HepG2 (cell line): ENCODE results near the gene NEK7. TPM values are rescaled to one million over a fixed set of nuclear protein-coding genes. Genes with fewer than 3 reads are reported as not detected.

Source experiments
- ATAC-seq: fragments of 200-7000 bp; cut with Tn5 transposase; 3 replicates; pipeline ENCODE4 v1.9.1; 2020; ENCODE audit warnings: mild to moderate bottlenecking, moderate library complexity
- BruUV-seq: library from RNA; stranded (reverse); fragments of 400-500 nt; replicated peaks from 2 replicates; lab custom pipeline; 2021; lab: Mats Ljungman, UMichigan
- CTCF ChIA-PET: fragments of 300-600 bp; formaldehyde crosslinking; extraction: SDS; loops from one replicate; lab custom pipeline; 2021; ENCODE audit warnings: low total read pairs, inconsistent platforms, low intra/inter-chr PET ratio; lab: Yijun Ruan, JAX
- POLR2A ChIA-PET: fragments of 350-600 bp; sonication (Branson Sonifier 250); formaldehyde crosslinking; loops from one replicate; lab custom pipeline; 2020; ENCODE audit warnings: antibody characterized with exemption, inconsistent platforms; lab: Yijun Ruan, JAX
- DNase-seq: peaks from one replicate; pipeline ENCODE4 v3.0.0-alpha.2; 2015; ENCODE audit warnings: low spot score
- FAIRE-seq: peaks from 3 replicates; lab custom pipeline; 2011; peaks lifted over from hg19 to GRCh38; lab: Jason Lieb, UNC
- H2AFZ ChIP-seq: one replicate; pipeline ENCODE4 v1.6.1; 2011; ENCODE audit warnings: low read length, inconsistent platforms
- H3K27ac ChIP-seq: fragments of 300-600 bp; 3 replicates; pipeline ENCODE4 v1.8.0; 2011; ENCODE audit warnings: mixed run types, mild to moderate bottlenecking, mixed read lengths, low read length, inconsistent platforms; ENCODE audit not compliant: insufficient read depth; ENCODE audit errors: extremely low read length
- H3K27me3 ChIP-seq, 2 experiments: fragments of 200-600 bp in 1 of 2; 2 replicates in 1 of 2; 3 replicates in 1 of 2; pipeline versions ENCODE4 v1.6.0 to v1.8.0; 2011; ENCODE audit warnings: low read length in 2 of 2, mild to moderate bottlenecking in 2 of 2, moderate library complexity in 2 of 2, inconsistent platforms in 1 of 2; ENCODE audit not compliant: insufficient read depth in 2 of 2, control insufficient read depth in 1 of 2
- H3K36me3 ChIP-seq, 2 experiments: fragments of 200-600 bp in 1 of 2; replicated peaks in 1 of 2; 2 replicates in 1 of 2; 3 replicates in 1 of 2; pipeline versions ENCODE4 v1.5.1 to v1.8.0; 2011; ENCODE audit warnings: low read length in 2 of 2, inconsistent platforms in 1 of 2; ENCODE audit not compliant: insufficient read depth in 2 of 2, control insufficient read depth in 1 of 2
- H3K4me1 ChIP-seq: 2 replicates; pipeline ENCODE4 v1.5.1; 2012; ENCODE audit warnings: low read length, inconsistent platforms; ENCODE audit not compliant: insufficient read depth
- H3K4me2 ChIP-seq: 2 replicates; pipeline ENCODE4 v1.6.0; 2011; ENCODE audit warnings: low read depth, low read length, inconsistent platforms
- H3K4me3 ChIP-seq, 3 experiments: fragments of 200-600 bp in 1 of 3; sonication (generic), shearing (Covaris generic) in 1 of 3; replicated peaks in 1 of 3; 2 replicates each; pipeline ENCODE4 v1.5.1; 2011 to 2016; ENCODE audit warnings: low read length in 3 of 3, inconsistent platforms in 2 of 3, low read depth in 2 of 3, mild to moderate bottlenecking in 2 of 3, control low read depth in 1 of 3, mixed read lengths in 1 of 3; ENCODE audit not compliant: insufficient read depth in 1 of 3
- H3K79me2 ChIP-seq: one replicate; pipeline ENCODE4 v1.6.1; 2011; ENCODE audit warnings: low read length, inconsistent platforms; ENCODE audit not compliant: insufficient read depth
- H3K9ac ChIP-seq: 2 replicates; pipeline ENCODE4 v1.6.0; 2011; ENCODE audit warnings: mild to moderate bottlenecking, low read depth, low read length, inconsistent platforms; ENCODE audit not compliant: insufficient read depth
- H3K9me3 ChIP-seq: 2 replicates; pipeline ENCODE4 v1.5.1; 2012; ENCODE audit warnings: mild to moderate bottlenecking, low read length
- H4K20me1 ChIP-seq: 2 replicates; pipeline ENCODE4 v1.6.0; 2011; ENCODE audit warnings: inconsistent platforms, mild to moderate bottlenecking, low read length, moderate library complexity; ENCODE audit not compliant: insufficient read depth
- BCLAF1 ChIP-seq: fragments of 450-650 bp; IDR thresholded peaks from 2 replicates; pipeline ENCODE4 v1.6.1; 2017; ENCODE audit warnings: mild to moderate bottlenecking
- CAMTA2 ChIP-seq: sonication (generic); formaldehyde crosslinking; IDR thresholded peaks from 2 replicates; pipeline ENCODE4 v1.4.0; 2020; ENCODE audit warnings: mild to moderate bottlenecking, missing genetic modification reagents, borderline replicate concordance
- KLF6 ChIP-seq: IDR thresholded peaks from 2 replicates; pipeline ENCODE4 v1.8.0; 2016; ENCODE audit warnings: missing biosample characterization, missing genetic modification reagents
- MBD4 ChIP-seq: IDR thresholded peaks from 2 replicates; pipeline ENCODE4 v1.6.1; 2012; ENCODE audit warnings: low read length, inconsistent platforms, borderline replicate concordance
- STAT5B ChIP-seq: sonication (generic); formaldehyde crosslinking; IDR thresholded peaks from 2 replicates; pipeline ENCODE4 v1.4.0; 2020; ENCODE audit warnings: missing genetic modification reagents
- TOE1 ChIP-seq: sonication (generic); formaldehyde crosslinking; IDR thresholded peaks from 2 replicates; pipeline ENCODE4 v1.4.0; 2020; ENCODE audit warnings: mild to moderate bottlenecking, missing genetic modification reagents
- TP53 ChIP-seq: sonication (generic); formaldehyde crosslinking; conservative IDR thresholded peaks from 2 replicates; pipeline ENCODE4 v1.4.0; 2020; ENCODE audit warnings: missing genetic modification reagents
- WGBS: methylation state at CpG from one replicate; pipeline ENCODE4 v1.1.6; 2017; ENCODE audit warnings: low lambda C conversion rate; 5-methylcytosine and 5-hydroxymethylcytosine counted together
- in situ Hi-C: cut with HindIII; loops from 2 replicates; pipeline ENCODE4 v1.10.0; 2017; ENCODE audit warnings: low pct_unique_long_range_greater_than_20kb; ENCODE audit not compliant: extremely low pct_ligation_motif_present
- intact Hi-C: fragments of 100-400 bp; cut with micrococcal nuclease; formaldehyde crosslinking; loops from one replicate; pipeline ENCODE4 v1.10.0; 2022; ENCODE audit not compliant: unreplicated experiment
- polyA plus RNA-seq, 8 experiments: library from polyadenylated mRNA; depleted of rRNA in 3 of 8; stranded (reverse) in 7 of 8; unstranded in 1 of 8; fragments of >200 nt; fragmentation: Illumina TruSeq in 4 of 8; extraction: Trizol in 4 of 8; gene quantifications; 2 replicates each; pipeline versions ENCODE4 v1.2.1 to v1.2.3, GENCODE V29; 2011 to 2016; ENCODE audit warnings: low read depth in 4 of 8, missing spikeins in 1 of 8, mixed read lengths in 1 of 8; ENCODE audit not compliant: insufficient read depth in 1 of 8
- total RNA-seq, 5 experiments: library from RNA; depleted of rRNA; stranded (reverse); fragments of >200 nt; fragmentation: Illumina TruSeq; extraction: Trizol; gene quantifications; 2 replicates each; pipeline ENCODE4 v1.2.3, GENCODE V29; 2016; ENCODE audit warnings: low read depth in 1 of 5
- TF ChIP-seq, protein P1 (sequence below), 2 experiments: fragments of 450-650 bp in 1 of 2; sonication (generic) in 1 of 2; formaldehyde crosslinking; IDR thresholded peaks; 2 replicates each; pipeline versions ENCODE4 v1.5.0 to v1.8.0; 2020 to 2022; ENCODE audit warnings: mild to moderate bottlenecking in 1 of 2, missing genetic modification reagents in 1 of 2
- TF ChIP-seq, protein P2 (sequence below), 2 experiments: sonication (generic) in 1 of 2; formaldehyde crosslinking in 1 of 2; IDR thresholded peaks; 2 replicates each; pipeline versions ENCODE4 v1.6.1 to v1.9.0; 2014 to 2022; ENCODE audit warnings: antibody characterized with exemption in 1 of 2, borderline replicate concordance in 1 of 2, inconsistent platforms in 1 of 2, low read depth in 1 of 2, missing genetic modification reagents in 1 of 2

Gene NEK7
- total and polyA plus RNA-seq, 2 of the 13 experiments (the other 11 are each of a cell fraction or from before 2014, with no cell fraction given): 18.1 to 19.2 TPM

DNA sequence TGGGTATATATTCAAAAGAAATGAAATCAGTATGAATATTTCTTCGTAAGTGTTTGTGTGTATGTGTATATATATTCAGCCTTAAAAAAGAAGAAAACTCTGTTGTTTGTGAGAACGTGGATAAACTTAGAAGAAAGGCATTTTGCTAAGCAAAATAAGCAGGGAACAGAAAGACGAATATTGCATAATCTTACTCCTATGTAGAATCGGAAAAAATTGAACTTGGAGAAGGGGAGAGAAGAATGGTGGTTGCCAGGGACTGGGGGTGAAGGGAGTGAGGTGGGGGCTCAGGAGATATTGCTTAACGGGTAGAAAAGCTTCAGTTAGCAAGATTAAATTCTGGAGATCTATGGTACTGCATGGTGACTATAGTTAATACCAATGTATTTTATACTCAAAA, 40.3 kb upstream of the NEK7 start:
- TF ChIP-seq MBD4 (no peak), CAMTA2 (no peak), TP53 (CRISPR knock-in tag) (no peak)
- TF ChIP-seq, protein P1, sequence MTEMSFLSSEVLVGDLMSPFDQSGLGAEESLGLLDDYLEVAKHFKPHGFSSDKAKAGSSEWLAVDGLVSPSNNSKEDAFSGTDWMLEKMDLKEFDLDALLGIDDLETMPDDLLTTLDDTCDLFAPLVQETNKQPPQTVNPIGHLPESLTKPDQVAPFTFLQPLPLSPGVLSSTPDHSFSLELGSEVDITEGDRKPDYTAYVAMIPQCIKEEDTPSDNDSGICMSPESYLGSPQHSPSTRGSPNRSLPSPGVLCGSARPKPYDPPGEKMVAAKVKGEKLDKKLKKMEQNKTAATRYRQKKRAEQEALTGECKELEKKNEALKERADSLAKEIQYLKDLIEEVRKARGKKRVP (CRISPR knock-in tag; IDR thresholded peaks at IDR 0.05): no peak
- no peaks in the 10 kb centered on the region for H3K79me2 ChIP-seq
- H2AFZ ChIP-seq: no peak overlapping the region
- no peaks in the 10 kb centered on the region for H3K36me3 ChIP-seq
- CTCF ChIA-PET: no interaction called here
- no peak for ATAC-seq
- H3K9ac ChIP-seq: no peak overlapping the region
- no peak for FAIRE-seq
- no peaks in the 10 kb centered on the region for H4K20me1 ChIP-seq
- BruUV-seq: no TSS peak
- POLR2A ChIA-PET: no interaction called here
- no peak overlapping the region for H3K4me3 ChIP-seq
- WGBS: 21% methylated on average over 5 of the region's 5 CpGs
- H3K27me3 ChIP-seq: no peaks in the 10 kb centered on the region; a peak in 1 of 5 replicates
- DNase-seq: no peak
- in situ Hi-C loops: no loop called here
- H3K9me3 ChIP-seq: no peaks in the 10 kb centered on the region
- H3K27ac ChIP-seq: no peak overlapping the region
- intact Hi-C loops: no loop called here
- no peaks in the 10 kb centered on the region for H3K4me1 ChIP-seq
- H3K4me2 ChIP-seq: no peak overlapping the region

DNA sequence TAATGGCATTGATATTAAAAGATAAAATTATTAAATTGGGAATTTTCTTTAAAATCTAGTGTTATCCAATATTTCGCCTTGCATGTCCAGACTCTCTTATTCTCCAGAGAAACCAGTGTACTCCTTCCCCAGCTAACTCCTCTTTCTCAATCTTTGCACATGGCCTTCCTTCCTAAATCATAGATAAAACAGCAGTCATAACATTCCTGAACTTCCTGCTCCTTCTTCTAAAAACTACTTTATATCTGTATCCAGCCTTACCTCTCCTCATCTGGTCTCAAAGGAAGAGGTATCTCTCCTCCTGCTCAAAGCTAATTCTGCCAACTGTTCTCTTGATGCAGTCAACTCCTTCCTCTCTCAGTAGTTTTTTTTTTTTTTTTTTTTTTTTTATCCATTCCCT, 39.5 kb upstream of the NEK7 start:
- BruUV-seq: no TSS peak
- Histone ChIP-seq H3K4me2 (no peak overlapping the region), H3K36me3 (no peaks in the 10 kb centered on the region), H3K27me3 (no peaks in the 10 kb centered on the region; a peak in 1 of 5 replicates), H3K9me3 (no peaks in the 10 kb centered on the region), H3K9ac (no peak overlapping the region), H3K4me3 (no peak overlapping the region), H2AFZ (no peak overlapping the region), H4K20me1 (no peaks in the 10 kb centered on the region), H3K4me1 (no peaks in the 10 kb centered on the region), H3K27ac (no peak overlapping the region), H3K79me2 (no peaks in the 10 kb centered on the region)
- FAIRE-seq (no peak), ATAC-seq (no peak), DNase-seq (no peak)
- in situ Hi-C loops (no loop called here), intact Hi-C loops (no loop called here)
- POLR2A ChIA-PET: no interaction called here
- CTCF ChIA-PET: no interaction called here
- 19% methylated on average over 1 of the region's 1 CpG for WGBS
- TF ChIP-seq, protein P2, sequence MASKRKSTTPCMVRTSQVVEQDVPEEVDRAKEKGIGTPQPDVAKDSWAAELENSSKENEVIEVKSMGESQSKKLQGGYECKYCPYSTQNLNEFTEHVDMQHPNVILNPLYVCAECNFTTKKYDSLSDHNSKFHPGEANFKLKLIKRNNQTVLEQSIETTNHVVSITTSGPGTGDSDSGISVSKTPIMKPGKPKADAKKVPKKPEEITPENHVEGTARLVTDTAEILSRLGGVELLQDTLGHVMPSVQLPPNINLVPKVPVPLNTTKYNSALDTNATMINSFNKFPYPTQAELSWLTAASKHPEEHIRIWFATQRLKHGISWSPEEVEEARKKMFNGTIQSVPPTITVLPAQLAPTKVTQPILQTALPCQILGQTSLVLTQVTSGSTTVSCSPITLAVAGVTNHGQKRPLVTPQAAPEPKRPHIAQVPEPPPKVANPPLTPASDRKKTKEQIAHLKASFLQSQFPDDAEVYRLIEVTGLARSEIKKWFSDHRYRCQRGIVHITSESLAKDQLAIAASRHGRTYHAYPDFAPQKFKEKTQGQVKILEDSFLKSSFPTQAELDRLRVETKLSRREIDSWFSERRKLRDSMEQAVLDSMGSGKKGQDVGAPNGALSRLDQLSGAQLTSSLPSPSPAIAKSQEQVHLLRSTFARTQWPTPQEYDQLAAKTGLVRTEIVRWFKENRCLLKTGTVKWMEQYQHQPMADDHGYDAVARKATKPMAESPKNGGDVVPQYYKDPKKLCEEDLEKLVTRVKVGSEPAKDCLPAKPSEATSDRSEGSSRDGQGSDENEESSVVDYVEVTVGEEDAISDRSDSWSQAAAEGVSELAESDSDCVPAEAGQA (IDR thresholded peaks at IDR 0.05; ENCODE audit: low read depth): no peak
- TF ChIP-seq, protein P2 (CRISPR knock-in tag; IDR thresholded peaks at IDR 0.05; ENCODE audit: borderline replicate concordance): no peak
- TF ChIP-seq TOE1 (CRISPR knock-in tag): no peak
- no peak for TF ChIP-seq KLF6 (CRISPR knock-in tag)
- TF ChIP-seq STAT5B (CRISPR knock-in tag): no peak
- no peak for TF ChIP-seq BCLAF1
